Mucosa of descending colon (tissue), 3 donors: Measurements from ENCODE around the gene DPYD. TPM values are rescaled to one million over a fixed set of nuclear protein-coding genes. Genes with fewer than 3 reads are reported as not detected.

ENCODE experiments used
- ATAC-seq: fragments of 200-7000 bp; cut with Tn5 transposase; one replicate; pipeline ENCODE4 v1.9.1; 2020; ENCODE audit warnings: mild to moderate bottlenecking, moderate library complexity
- DNase-seq, 3 donors: peaks; one replicate each; pipeline ENCODE4 v3.0.0-alpha.2; 2020
- H3K36me3 ChIP-seq: fragments of 200-600 bp; one replicate; pipeline ENCODE4 v1.8.0; 2021; ENCODE audit warnings: low read depth, mild to moderate bottlenecking
- H3K4me1 ChIP-seq: fragments of 200-600 bp; one replicate; pipeline ENCODE4 v1.8.0; 2021; ENCODE audit warnings: low read depth, mild to moderate bottlenecking
- H3K4me3 ChIP-seq: fragments of 200-600 bp; one replicate; pipeline ENCODE4 v1.8.0; 2021; ENCODE audit warnings: mild to moderate bottlenecking
- H3K9me3 ChIP-seq: fragments of 200-600 bp; one replicate; pipeline ENCODE4 v1.8.0; 2021; ENCODE audit warnings: mild to moderate bottlenecking
- intact Hi-C, 2 donors: fragments of 100-400 bp; cut with DNase I in 1 of 2; cut with micrococcal nuclease in 1 of 2; formaldehyde crosslinking; loops; one replicate each; pipeline versions ENCODE4 v1.11.0 to v1.11.1; 2022; cut with DNase I, micrococcal nuclease
- total RNA-seq, 3 donors: library from RNA; stranded (reverse); fragmentation: NEBNext Ultra II Directional in 2 of 3; extraction: Animal tissue kit (Norgen Biotek cat#: 25700) in 2 of 3; gene quantifications; one replicate each; pipeline versions ENCODE4 v1.2.1 to v1.2.4, GENCODE V29; 2021 to 2023
- TF ChIP-seq, protein P1 (sequence below): fragments of 200-600 bp; IDR thresholded peaks from one replicate; pipeline ENCODE4 v1.8.0; 2022; ENCODE audit warnings: antibody characterized with exemption, mild to moderate bottlenecking
- donor health status: DM: no; HTN: no; CAD: no; lungs with moderate emphysema.
- donor health status: DM: no; HTN: no; CAD: no.
- donor health status: DM: no; HTN: yes; CAD: no.

DPYD gene
- total RNA-seq, 3 donors from 2014 or later = 13.8 to 33.3 (median 19.7) TPM

DNA sequence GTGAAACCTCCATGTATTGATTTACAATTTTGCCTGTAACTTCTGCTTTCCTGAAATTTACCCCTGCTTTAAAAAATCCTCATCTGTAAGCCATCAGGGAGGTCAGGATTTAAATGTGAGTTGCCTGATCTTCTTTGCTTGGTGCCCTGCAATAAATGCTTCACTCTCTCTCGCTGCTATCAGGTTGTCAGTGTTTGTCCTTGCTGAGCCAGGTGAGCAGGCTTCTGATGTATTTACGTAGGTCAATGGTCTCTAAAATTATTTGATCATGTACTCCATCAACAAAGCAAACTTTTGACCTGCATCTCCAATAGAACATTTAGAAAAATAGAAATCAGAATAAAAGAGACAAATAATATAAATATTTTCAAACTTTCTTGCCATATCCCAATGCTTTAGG is 453.4 kb downstream of the DPYD start:
- DNase-seq (no peak), ATAC-seq (no peak)
- no peak overlapping the region for H3K4me3 ChIP-seq
- no peaks in the 10 kb centered on the region for H3K4me1 ChIP-seq
- H3K36me3 ChIP-seq = no peaks in the 10 kb centered on the region
- intact Hi-C loops = no loop called here
- TF ChIP-seq, protein P1, sequence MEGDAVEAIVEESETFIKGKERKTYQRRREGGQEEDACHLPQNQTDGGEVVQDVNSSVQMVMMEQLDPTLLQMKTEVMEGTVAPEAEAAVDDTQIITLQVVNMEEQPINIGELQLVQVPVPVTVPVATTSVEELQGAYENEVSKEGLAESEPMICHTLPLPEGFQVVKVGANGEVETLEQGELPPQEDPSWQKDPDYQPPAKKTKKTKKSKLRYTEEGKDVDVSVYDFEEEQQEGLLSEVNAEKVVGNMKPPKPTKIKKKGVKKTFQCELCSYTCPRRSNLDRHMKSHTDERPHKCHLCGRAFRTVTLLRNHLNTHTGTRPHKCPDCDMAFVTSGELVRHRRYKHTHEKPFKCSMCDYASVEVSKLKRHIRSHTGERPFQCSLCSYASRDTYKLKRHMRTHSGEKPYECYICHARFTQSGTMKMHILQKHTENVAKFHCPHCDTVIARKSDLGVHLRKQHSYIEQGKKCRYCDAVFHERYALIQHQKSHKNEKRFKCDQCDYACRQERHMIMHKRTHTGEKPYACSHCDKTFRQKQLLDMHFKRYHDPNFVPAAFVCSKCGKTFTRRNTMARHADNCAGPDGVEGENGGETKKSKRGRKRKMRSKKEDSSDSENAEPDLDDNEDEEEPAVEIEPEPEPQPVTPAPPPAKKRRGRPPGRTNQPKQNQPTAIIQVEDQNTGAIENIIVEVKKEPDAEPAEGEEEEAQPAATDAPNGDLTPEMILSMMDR = no peak
- H3K9me3 ChIP-seq = no peaks in the 10 kb centered on the region

DNA sequence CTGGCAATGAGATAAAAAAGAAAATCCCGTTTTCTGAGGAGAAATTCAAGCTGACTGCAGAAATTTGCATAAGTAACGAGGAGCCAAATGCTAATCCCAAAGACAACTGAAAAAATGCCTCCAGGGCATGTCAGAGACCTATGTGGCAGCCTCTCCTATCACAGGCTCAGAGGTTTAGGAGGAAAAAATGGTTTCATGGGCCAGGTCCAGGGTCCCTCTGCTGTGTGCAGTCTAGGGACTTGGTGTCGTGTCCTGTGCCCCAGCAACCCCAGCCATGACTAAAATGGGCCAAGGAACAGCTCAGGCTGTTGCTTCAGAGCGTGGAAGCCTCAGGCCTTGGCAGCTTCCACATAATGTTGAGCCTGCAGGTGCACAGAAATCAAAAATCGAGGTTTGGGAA is 456.5 kb downstream of the DPYD start:
- TF ChIP-seq, protein P1 = no peak
- intact Hi-C loops = no loop called here
- H3K36me3 ChIP-seq = no peaks in the 10 kb centered on the region
- no peaks in the 10 kb centered on the region for H3K4me1 ChIP-seq
- no peak for ATAC-seq
- H3K9me3 ChIP-seq = no peaks in the 10 kb centered on the region
- H3K4me3 ChIP-seq = no peak overlapping the region
- no peak for DNase-seq

DNA sequence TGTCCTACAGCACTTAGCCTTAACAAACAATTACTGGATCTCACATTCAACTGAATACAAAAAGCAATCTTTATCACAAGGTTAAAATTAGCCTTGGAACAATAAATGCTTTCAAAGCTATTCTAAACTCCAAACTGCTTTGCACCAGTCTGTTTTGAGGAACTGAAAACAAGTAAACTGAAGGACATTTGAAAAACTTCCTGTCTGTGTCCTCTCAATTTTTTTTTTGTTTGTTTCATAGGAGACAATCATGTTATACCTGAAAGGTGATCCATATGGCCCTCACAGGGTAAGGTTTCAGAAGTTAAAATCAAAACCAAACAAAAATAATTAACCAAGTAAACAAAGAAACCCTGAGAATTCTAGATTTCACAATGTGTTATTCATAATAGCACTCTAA is 459.1 kb downstream of the DPYD start:
- Histone ChIP-seq H3K4me1 (no peaks in the 10 kb centered on the region), H3K4me3 (no peak overlapping the region), H3K36me3 (no peaks in the 10 kb centered on the region), H3K9me3 (no peaks in the 10 kb centered on the region)
- ATAC-seq = no peak
- intact Hi-C loops = no loop called here
- TF ChIP-seq, protein P1 = no peak
- DNase-seq = no peak

DNA sequence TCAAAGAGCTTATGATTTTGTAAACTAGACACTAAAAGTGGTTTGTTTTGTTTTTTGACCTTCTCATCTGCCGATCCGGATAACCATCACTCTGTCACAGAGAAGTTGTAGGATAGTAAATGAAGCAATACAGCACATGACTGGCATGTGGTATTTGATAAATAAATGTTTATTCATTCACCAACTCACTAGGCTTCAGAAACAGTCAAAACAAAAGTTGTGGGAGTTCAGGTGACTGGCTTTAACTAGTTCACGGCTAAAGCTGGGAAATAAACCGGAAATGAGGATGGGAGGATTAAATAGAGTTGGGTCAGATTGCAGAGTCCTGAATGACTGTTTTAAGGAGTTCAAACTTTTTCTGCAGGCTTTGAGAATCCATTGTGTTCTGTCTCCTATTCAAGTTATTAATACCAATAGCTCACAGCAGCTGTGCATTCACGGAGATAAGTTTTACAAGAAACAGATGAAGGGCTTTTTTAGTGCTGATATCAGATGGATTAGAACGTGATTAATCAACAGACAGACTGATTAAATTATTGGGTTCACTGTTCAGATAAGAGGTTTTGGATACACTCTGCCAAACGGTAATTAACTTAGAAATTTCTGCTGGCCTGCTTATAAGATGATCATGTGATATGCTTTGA is 463.3 kb downstream of the DPYD start:
- no peaks in the 10 kb centered on the region for H3K36me3 ChIP-seq
- no peak overlapping the region for H3K4me3 ChIP-seq
- intact Hi-C loops = no loop called here
- no peaks in the 10 kb centered on the region for H3K4me1 ChIP-seq
- ATAC-seq = no peak
- TF ChIP-seq, protein P1 = no peak
- DNase-seq = no peak
- no peaks in the 10 kb centered on the region for H3K9me3 ChIP-seq

DNA sequence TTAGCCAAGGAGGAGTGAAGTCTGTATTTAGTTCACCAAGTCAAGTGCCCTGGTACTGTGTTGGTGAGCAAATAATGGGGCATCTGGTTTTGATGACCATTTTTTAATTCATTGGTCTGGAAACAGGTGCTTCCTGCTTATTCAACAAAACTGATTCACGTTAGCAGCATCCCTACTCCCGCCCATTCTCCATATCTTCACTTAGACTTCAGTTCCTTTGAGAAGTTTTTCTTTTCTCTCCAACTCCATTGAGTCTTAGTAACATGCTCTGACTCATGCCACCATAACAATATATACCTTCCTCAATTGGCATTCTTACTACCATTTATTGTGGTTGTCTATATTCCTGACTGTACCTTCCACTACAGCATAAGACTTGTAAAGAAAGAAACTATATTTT is 468.9 kb downstream of the DPYD start:
- ATAC-seq (no peak), DNase-seq (no peak)
- Histone ChIP-seq H3K4me1 (no peaks in the 10 kb centered on the region), H3K4me3 (no peak overlapping the region), H3K9me3 (no peaks in the 10 kb centered on the region), H3K36me3 (no peaks in the 10 kb centered on the region)
- intact Hi-C loops = no loop called here
- TF ChIP-seq, protein P1 = no peak
